GM12878 (cell line): ENCODE results near the gene DCN. TPM values are rescaled to one million over a fixed set of nuclear protein-coding genes. Genes with fewer than 3 reads are reported as not detected.
A peak's percentile ranks its signal among the peaks of the same experiment; 100 is the strongest.

Experiments used
- ATAC-seq: fragments of 200-7000 bp; cut with Tn5 transposase; 3 replicates; pipeline ENCODE4 v1.9.1; 2020; ENCODE audit warnings: mild to moderate bottlenecking, moderate library complexity
- BruUV-seq: library from RNA; stranded (reverse); fragments of 400-500 nt; replicated peaks from 2 replicates; lab custom pipeline; 2021; lab: Mats Ljungman, UMichigan
- CTCF ChIA-PET: fragments of 300-600 bp; sonication (Branson Sonifier 250); formaldehyde crosslinking; extraction: SDS; loops from one replicate; lab custom pipeline; 2021; ENCODE audit warnings: inconsistent platforms; lab: Yijun Ruan, JAX
- POLR2A ChIA-PET: fragments of 350-600 bp; formaldehyde crosslinking; extraction: SDS; loops from one replicate; lab custom pipeline; 2021; ENCODE audit warnings: inconsistent platforms; lab: Charles Lee
- RAD21 ChIA-PET: fragments of 300-600 bp; sonication (Branson Sonifier 250); formaldehyde crosslinking; loops from one replicate; lab custom pipeline; 2023; ENCODE audit warnings: antibody characterized with exemption; ENCODE audit not compliant: unreplicated experiment; lab: Charles Lee
- SMC1A ChIA-PET: fragments of 300-600 bp; sonication (Branson Sonifier 250); formaldehyde crosslinking; loops from one replicate; lab custom pipeline; 2023; ENCODE audit not compliant: unreplicated experiment, uncharacterized antibody; lab: Charles Lee
- DNase-seq: peaks from one replicate; pipeline ENCODE4 v3.0.0-alpha.2; 2011; ENCODE audit warnings: low read depth, low spot score
- FAIRE-seq: peaks from 3 replicates; lab custom pipeline; 2011; peaks lifted over from hg19 to GRCh38; lab: Jason Lieb, UNC
- H2AFZ ChIP-seq: 2 replicates; pipeline ENCODE4 v1.6.0; 2011; ENCODE audit warnings: low read depth, low read length, control low read depth; ENCODE audit not compliant: control insufficient read depth
- H3K27ac ChIP-seq: 2 replicates; pipeline ENCODE4 v1.5.1; 2011; ENCODE audit warnings: control low read depth; ENCODE audit not compliant: control insufficient read depth, insufficient read depth
- H3K27me3 ChIP-seq, 2 experiments: replicated peaks in 1 of 2; 2 replicates each; pipeline versions ENCODE4 v1.6.0 to v1.6.1; 2011; ENCODE audit warnings: low read length in 1 of 2; ENCODE audit not compliant: control insufficient read depth in 2 of 2, insufficient read depth in 2 of 2
- H3K36me3 ChIP-seq, 2 experiments: 2 replicates each; pipeline ENCODE4 v1.5.1; 2011; ENCODE audit warnings: low read length in 1 of 2; ENCODE audit not compliant: control insufficient read depth in 2 of 2, insufficient read depth in 2 of 2
- H3K4me1 ChIP-seq: 2 replicates; pipeline ENCODE4 v1.6.1; 2011; ENCODE audit warnings: mild to moderate bottlenecking, low read length, moderate library complexity, mixed read lengths; ENCODE audit not compliant: control insufficient read depth, insufficient read depth
- H3K4me2 ChIP-seq: 2 replicates; pipeline ENCODE4 v1.6.0; 2011; ENCODE audit warnings: control low read depth; ENCODE audit not compliant: control insufficient read depth, insufficient read depth
- H3K4me3 ChIP-seq: fragments of 200-600 bp; sonication (generic); 2 replicates; pipeline ENCODE4 v1.5.1; 2016
- H3K79me2 ChIP-seq: 2 replicates; pipeline ENCODE4 v1.6.0; 2011; ENCODE audit warnings: low read length; ENCODE audit not compliant: control insufficient read depth, insufficient read depth
- H3K9ac ChIP-seq: 2 replicates; pipeline ENCODE4 v1.8.0; 2011; ENCODE audit warnings: low read length, control low read depth, mixed read lengths; ENCODE audit not compliant: control insufficient read depth, insufficient read depth
- H3K9me3 ChIP-seq: replicated peaks from 3 replicates; pipeline ENCODE4 v1.5.1; 2011; ENCODE audit warnings: mild to moderate bottlenecking, low read length; ENCODE audit not compliant: control insufficient read depth, insufficient read depth
- H4K20me1 ChIP-seq: 2 replicates; pipeline ENCODE4 v1.6.0; 2011; ENCODE audit not compliant: control insufficient read depth, insufficient read depth
- CBFB ChIP-seq: IDR thresholded peaks from 2 replicates; pipeline ENCODE4 v1.6.1; 2016; ENCODE audit warnings: antibody characterized with exemption, low read depth
- CREB1 ChIP-seq: IDR thresholded peaks from 2 replicates; pipeline ENCODE4 v1.6.1; 2012; ENCODE audit warnings: low read depth, mild to moderate bottlenecking, inconsistent platforms
- EP300 ChIP-seq, 2 experiments: fragments of 150-350 bp in 1 of 2; IDR thresholded peaks; 2 replicates each; pipeline ENCODE4 v1.6.1; 2011 to 2012; ENCODE audit warnings: low read depth in 2 of 2, low read length in 2 of 2, borderline replicate concordance in 1 of 2, improper control_type of control experiment in 1 of 2, inconsistent platforms in 1 of 2; ENCODE audit not compliant: control insufficient read depth in 1 of 2
- ESRRA ChIP-seq: IDR thresholded peaks from 2 replicates; pipeline ENCODE4 v1.6.1; 2012; ENCODE audit warnings: mild to moderate bottlenecking, low read length, improper control_type of control experiment
- NFIC ChIP-seq: IDR thresholded peaks from 2 replicates; pipeline ENCODE4 v1.6.1; 2012; ENCODE audit warnings: low read depth, mild to moderate bottlenecking, inconsistent platforms, low read length, moderate library complexity
- NFYB ChIP-seq: IDR thresholded peaks from 2 replicates; pipeline ENCODE4 v1.6.1; 2011; ENCODE audit warnings: low read depth, mild to moderate bottlenecking, low read length, improper control_type of control experiment, moderate library complexity; ENCODE audit not compliant: insufficient read depth
- NRF1 ChIP-seq: conservative IDR thresholded peaks from 2 replicates; pipeline ENCODE4 v1.6.1; 2011; ENCODE audit warnings: mild to moderate bottlenecking, low read depth, low read length, improper control_type of control experiment
- PAX8 ChIP-seq: fragments of 450-650 bp; IDR thresholded peaks from 2 replicates; pipeline ENCODE4 v1.6.1; 2017; ENCODE audit warnings: mild to moderate bottlenecking, moderate library complexity
- RB1 ChIP-seq: fragments of 450-650 bp; formaldehyde crosslinking; IDR thresholded peaks from 2 replicates; pipeline ENCODE4 v1.6.1; 2017; ENCODE audit warnings: mild to moderate bottlenecking, borderline replicate concordance
- RBBP5 ChIP-seq: fragments of 200-600 bp; sonication (generic); conservative IDR thresholded peaks from 2 replicates; pipeline ENCODE4 v1.6.1; 2016
- RFX5 ChIP-seq: IDR thresholded peaks from 2 replicates; pipeline ENCODE4 v1.6.1; 2011; ENCODE audit warnings: low read depth, low read length, improper control_type of control experiment
- SPI1 ChIP-seq: IDR thresholded peaks from 2 replicates; pipeline ENCODE4 v1.6.1; 2011; ENCODE audit warnings: low read depth, mild to moderate bottlenecking, low read length, moderate library complexity, borderline replicate concordance; ENCODE audit not compliant: insufficient read depth
- YBX1 ChIP-seq: fragments of 450-650 bp; IDR thresholded peaks from 2 replicates; pipeline ENCODE4 v1.6.1; 2016; ENCODE audit warnings: antibody characterized with exemption
- ZNF207 ChIP-seq: fragments of 450-650 bp; IDR thresholded peaks from 2 replicates; pipeline ENCODE4 v1.6.1; 2014; ENCODE audit warnings: antibody characterized with exemption, mild to moderate bottlenecking, borderline replicate concordance
- WGBS: methylation state at CpG from one replicate; pipeline ENCODE4 v1.1.6; 2016; ENCODE audit warnings: low lambda C conversion rate; ENCODE audit not compliant: insufficient replicate concordance, insufficient coverage; ENCODE audit errors: missing lambda C conversion rate; 5-methylcytosine and 5-hydroxymethylcytosine counted together
- in situ Hi-C: fragments of 300-500 bp; cut with MboI; formaldehyde crosslinking; loops from 9 replicates; pipeline ENCODE4 v1.14.3; 2018; ENCODE audit warnings: mixed read lengths
- intact Hi-C: fragments of 100-400 bp; cut with micrococcal nuclease; formaldehyde crosslinking; loops from one replicate; pipeline ENCODE4 v1.14.2; 2022; ENCODE audit not compliant: unreplicated experiment
- polyA plus RNA-seq, 11 experiments: library from polyadenylated mRNA; depleted of rRNA in 4 of 11; unstranded in 6 of 11; stranded (reverse) in 5 of 11; fragments of >200 nt; fragmentation: Nextera tagmentation in 4 of 11; fragmentation: Illumina TruSeq in 1 of 11; extraction: Ambion mirVana in 4 of 11; extraction: Trizol in 1 of 11; gene quantifications; 1 replicate in 1 of 11; 2 replicates in 10 of 11; pipeline versions ENCODE4 v1.2.1 to v1.2.3, GENCODE V29; 2011 to 2016; ENCODE audit warnings: inconsistent platforms in 2 of 11, missing spikeins in 2 of 11, low read depth in 1 of 11
- total RNA-seq, 4 experiments: library from RNA; depleted of rRNA in 3 of 4; stranded (reverse); fragments of >200 nt in 3 of 4; fragmentation: Illumina TruSeq in 1 of 4; extraction: Trizol in 1 of 4; gene quantifications; 2 replicates each; pipeline versions ENCODE4 v1.2.1 to v1.2.3, GENCODE V29; 2013 to 2021
- TF ChIP-seq, protein P1 (sequence below): fragments of 450-650 bp; IDR thresholded peaks from 2 replicates; pipeline ENCODE4 v1.6.1; 2016; ENCODE audit warnings: mild to moderate bottlenecking

DCN gene
- total and polyA plus RNA-seq, 10 of the 15 experiments (the other 5 are each of a cell fraction or from before 2014, with no cell fraction given) = 0.07 to 2.1 (median 0.75) TPM; not detected in 6

DNA sequence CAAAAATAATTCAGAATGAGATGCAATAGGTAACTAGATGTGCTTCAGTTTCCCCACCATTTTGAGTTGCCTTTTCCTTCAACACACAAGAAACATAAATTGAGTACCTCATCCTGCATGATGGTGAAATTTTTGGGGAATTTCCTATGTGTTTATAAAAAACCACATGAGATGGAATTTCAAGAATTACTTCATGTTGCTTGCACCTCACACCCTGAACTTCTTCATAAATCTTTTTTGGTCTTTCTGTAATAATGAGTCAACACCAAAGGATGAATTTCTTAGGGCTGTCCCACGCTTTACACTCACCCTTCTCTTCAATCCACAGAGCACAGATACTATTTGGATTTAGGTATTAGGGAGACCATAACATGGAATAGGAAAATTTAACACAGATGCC lies 48.7 kb downstream of the DCN start (continued):
- TF ChIP-seq, protein P1, sequence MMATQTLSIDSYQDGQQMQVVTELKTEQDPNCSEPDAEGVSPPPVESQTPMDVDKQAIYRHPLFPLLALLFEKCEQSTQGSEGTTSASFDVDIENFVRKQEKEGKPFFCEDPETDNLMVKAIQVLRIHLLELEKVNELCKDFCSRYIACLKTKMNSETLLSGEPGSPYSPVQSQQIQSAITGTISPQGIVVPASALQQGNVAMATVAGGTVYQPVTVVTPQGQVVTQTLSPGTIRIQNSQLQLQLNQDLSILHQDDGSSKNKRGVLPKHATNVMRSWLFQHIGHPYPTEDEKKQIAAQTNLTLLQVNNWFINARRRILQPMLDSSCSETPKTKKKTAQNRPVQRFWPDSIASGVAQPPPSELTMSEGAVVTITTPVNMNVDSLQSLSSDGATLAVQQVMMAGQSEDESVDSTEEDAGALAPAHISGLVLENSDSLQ = no peak
- TF ChIP-seq, all 136 proteins: peak for 0

DNA sequence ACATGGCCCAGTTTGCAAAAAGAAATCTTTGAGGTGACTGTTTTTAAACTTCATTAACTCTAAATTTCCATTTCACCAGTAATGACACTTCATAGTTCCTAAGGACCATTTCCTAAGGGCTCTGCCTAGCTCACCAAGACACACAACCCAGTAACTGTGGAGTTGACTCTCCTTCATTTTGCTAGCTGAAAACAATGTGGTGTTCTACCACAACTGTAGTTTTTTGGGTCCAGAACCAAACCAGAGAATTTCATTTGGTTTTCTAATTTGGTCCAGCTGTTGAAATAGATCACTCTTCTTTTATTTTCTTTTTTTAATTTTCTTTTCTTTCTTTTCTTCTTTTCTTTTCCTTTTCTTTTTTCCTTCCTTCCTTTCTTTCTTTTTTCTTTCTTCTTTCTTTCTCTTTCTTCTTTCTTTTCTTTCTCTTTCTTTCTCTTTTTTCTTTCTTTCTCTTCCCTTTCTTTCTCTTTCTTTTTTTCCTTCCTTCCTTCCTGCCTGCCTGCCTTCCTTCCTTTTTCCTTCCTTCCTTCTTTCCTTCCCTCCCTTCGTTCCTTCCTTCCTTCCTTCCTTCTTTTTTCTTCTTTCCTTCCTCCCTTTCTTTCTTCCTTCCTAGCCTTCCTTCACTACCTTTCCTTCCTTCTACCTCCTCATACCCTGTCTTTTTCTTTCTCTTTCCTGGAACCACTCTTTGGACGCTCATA lies 52.8 kb downstream of the DCN start:
- no peak overlapping the region for H3K4me2 ChIP-seq
- H3K79me2 ChIP-seq = no peaks in the 10 kb centered on the region
- intact Hi-C loops (no loop called here), in situ Hi-C loops (no loop called here)
- TF ChIP-seq YBX1 (peak; percentile 79; the same call in 1 of the 2 replicates), NFIC (no peak)
- RAD21 ChIA-PET = no interaction called here
- no peaks in the 10 kb centered on the region for H4K20me1 ChIP-seq
- no peak overlapping the region for H2AFZ ChIP-seq
- H3K4me3 ChIP-seq = no peak overlapping the region
- DNase-seq (no peak), FAIRE-seq (no peak), ATAC-seq (no peak)
- no peaks in the 10 kb centered on the region for H3K9me3 ChIP-seq
- no peaks in the 10 kb centered on the region for H3K27me3 ChIP-seq
- WGBS = 3% methylated on average over 2 of the region's 2 CpGs
- H3K9ac ChIP-seq = no peak overlapping the region
- H3K27ac ChIP-seq = no peak overlapping the region
- no TSS peak for BruUV-seq
- CTCF ChIA-PET = interaction anchor here (1.2 kb wide), 1 partner anchor 21 kb away, joined by 3 read pairs; no protein-coding TSS in a partner anchor
- no peaks in the 10 kb centered on the region for H3K36me3 ChIP-seq
- SMC1A ChIA-PET = interaction anchor here (1.7 kb wide), 1 partner anchor 21 kb away, joined by 4 read pairs; no protein-coding TSS in a partner anchor
- no peaks in the 10 kb centered on the region for H3K4me1 ChIP-seq
- POLR2A ChIA-PET = no interaction called here

DNA sequence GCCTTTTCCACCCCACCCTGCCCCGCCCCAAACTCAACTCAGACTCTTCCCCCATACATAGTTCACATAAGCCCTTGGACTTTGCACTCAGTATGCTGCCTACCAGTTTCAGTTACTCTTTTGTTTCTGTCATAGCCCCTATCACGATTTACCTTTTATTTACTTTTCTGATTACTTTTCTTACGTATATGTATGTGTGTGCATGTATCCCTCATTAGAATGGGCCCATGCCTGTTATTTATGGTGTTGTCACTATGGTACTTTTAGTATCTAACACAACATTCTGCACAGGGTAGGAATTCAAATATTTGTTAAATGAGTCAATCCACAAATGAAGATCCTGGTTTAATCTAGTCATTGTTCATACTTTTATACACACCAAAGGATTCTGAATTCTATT lies 54.9 kb downstream of the DCN start:
- intact Hi-C loops = no loop called here
- TF ChIP-seq YBX1 = no peak
- TF ChIP-seq PAX8 = no peak
- TF ChIP-seq SPI1 = no peak
- no peak for TF ChIP-seq NFYB
- no peak for TF ChIP-seq NRF1
- TF ChIP-seq CBFB = no peak
- no peak for TF ChIP-seq RB1
- TF ChIP-seq RBBP5 = no peak
- TF ChIP-seq CREB1 = no peak
- no peak for TF ChIP-seq ZNF207
- TF ChIP-seq ESRRA = no peak
- no peak for TF ChIP-seq RFX5
- TF ChIP-seq EP300 (IDR thresholded peaks at IDR 0.05; ENCODE audit: borderline replicate concordance in 1 of 2, control insufficient read depth in 1 of 2, low read depth in 2 of 2, low read length in 2 of 2) = no peak

More for the DNA sequence above, 54.9 kb downstream of the DCN start:
- Histone ChIP-seq H3K4me3 (no peak overlapping the region), H3K27me3 (no peaks in the 10 kb centered on the region), H3K4me1 (no peaks in the 10 kb centered on the region), H4K20me1 (no peaks in the 10 kb centered on the region), H3K79me2 (no peaks in the 10 kb centered on the region), H3K9me3 (no peaks in the 10 kb centered on the region), H3K4me2 (no peak overlapping the region), H3K27ac (no peak overlapping the region), H2AFZ (no peak overlapping the region), H3K36me3 (no peaks in the 10 kb centered on the region), H3K9ac (no peak overlapping the region)
- ATAC-seq (peak; percentile 63), FAIRE-seq (no peak), DNase-seq (no peak)
- in situ Hi-C loops = no loop called here
- ChIA-PET SMC1A (no interaction called here), CTCF (no interaction called here), POLR2A (no interaction called here), RAD21 (no interaction called here)
- BruUV-seq = no TSS peak
- WGBS = 0% methylated on average over 2 of the region's 3 CpGs
